Osteocyte (in vitro differentiated cells): ENCODE measurements around the gene PRR33. TPM values are rescaled to one million over a fixed set of nuclear protein-coding genes. Genes with fewer than 3 reads are reported as not detected.

ENCODE experiments used
- DNase-seq: peaks from one replicate; pipeline ENCODE4 v3.0.0; 2021; ENCODE audit warnings: mixed read lengths; ENCODE audit not compliant: unreplicated experiment; ENCODE audit errors: extremely low spot score
- H3K27ac Mint-ChIP-seq: one replicate; pipeline ENCODE4 v1.8.0; 2021; ENCODE audit warnings: mild to moderate bottlenecking, mixed read lengths; ENCODE audit not compliant: unreplicated experiment
- H3K27me3 Mint-ChIP-seq: one replicate; pipeline ENCODE4 v1.8.0; 2021; ENCODE audit warnings: mixed read lengths; ENCODE audit not compliant: unreplicated experiment
- H3K36me3 Mint-ChIP-seq: one replicate; pipeline ENCODE4 v1.8.0; 2021; ENCODE audit warnings: mixed read lengths; ENCODE audit not compliant: unreplicated experiment
- H3K4me1 Mint-ChIP-seq: one replicate; pipeline ENCODE4 v1.8.0; 2021; ENCODE audit warnings: mixed read lengths; ENCODE audit not compliant: unreplicated experiment
- H3K4me3 Mint-ChIP-seq: one replicate; pipeline ENCODE4 v1.8.0; 2021; ENCODE audit warnings: mild to moderate bottlenecking, moderate library complexity, mixed read lengths; ENCODE audit not compliant: unreplicated experiment
- H3K9me3 Mint-ChIP-seq: one replicate; pipeline ENCODE4 v1.8.0; 2021; ENCODE audit warnings: mixed read lengths; ENCODE audit not compliant: unreplicated experiment
- CTCF ChIP-seq: fragments of 200-600 bp; sonication (generic); IDR thresholded peaks from 2 replicates; pipeline ENCODE4 v1.5.0; 2021; ENCODE audit warnings: antibody characterized with exemption, mild to moderate bottlenecking, moderate library complexity
- total RNA-seq: library from RNA; stranded (reverse); gene quantifications from 2 replicates; pipeline ENCODE4 v1.2.1, GENCODE V29; 2021

The PRR33 gene
- total RNA-seq, 1 donor from 2014 or later, result not detected

DNA sequence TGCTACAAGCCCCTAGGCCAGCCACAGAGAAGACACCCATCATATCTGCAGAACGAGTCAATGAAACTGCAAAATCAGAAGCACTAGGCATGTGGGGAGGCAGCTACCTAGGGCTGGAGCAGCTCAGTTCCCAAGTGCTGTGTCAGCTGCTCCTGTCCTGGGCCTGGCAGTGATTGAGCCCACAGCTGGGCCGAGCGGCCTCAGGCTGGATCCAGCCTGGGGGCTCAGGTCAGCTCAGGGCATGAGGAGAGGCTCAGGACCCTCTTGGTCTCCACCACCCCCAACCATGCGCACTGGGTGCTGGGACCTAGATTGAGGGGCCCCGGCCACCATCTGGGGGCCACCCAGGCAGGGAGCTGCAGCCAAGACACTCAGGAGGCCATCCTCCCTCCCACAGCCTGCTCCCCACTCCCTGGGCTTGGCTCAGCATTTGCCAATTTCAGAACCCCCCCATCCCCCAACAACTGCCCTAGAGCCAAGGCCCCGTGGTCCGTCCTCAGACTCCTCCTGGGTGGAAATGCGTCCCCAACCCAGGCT lies 25.4 kb upstream of the PRR33 start:
- H3K27ac Mint-ChIP-seq, result no peak overlapping the region
- H3K4me3 Mint-ChIP-seq, result no peak overlapping the region
- no peak for DNase-seq
- H3K27me3 Mint-ChIP-seq, result peaks cover 8% of the 10 kb centered on the region
- peaks cover 9% of the 10 kb centered on the region for H3K4me1 Mint-ChIP-seq
- no peaks in the 10 kb centered on the region for H3K36me3 Mint-ChIP-seq
- TF ChIP-seq CTCF, result no peak
- no peaks in the 10 kb centered on the region for H3K9me3 Mint-ChIP-seq

DNA sequence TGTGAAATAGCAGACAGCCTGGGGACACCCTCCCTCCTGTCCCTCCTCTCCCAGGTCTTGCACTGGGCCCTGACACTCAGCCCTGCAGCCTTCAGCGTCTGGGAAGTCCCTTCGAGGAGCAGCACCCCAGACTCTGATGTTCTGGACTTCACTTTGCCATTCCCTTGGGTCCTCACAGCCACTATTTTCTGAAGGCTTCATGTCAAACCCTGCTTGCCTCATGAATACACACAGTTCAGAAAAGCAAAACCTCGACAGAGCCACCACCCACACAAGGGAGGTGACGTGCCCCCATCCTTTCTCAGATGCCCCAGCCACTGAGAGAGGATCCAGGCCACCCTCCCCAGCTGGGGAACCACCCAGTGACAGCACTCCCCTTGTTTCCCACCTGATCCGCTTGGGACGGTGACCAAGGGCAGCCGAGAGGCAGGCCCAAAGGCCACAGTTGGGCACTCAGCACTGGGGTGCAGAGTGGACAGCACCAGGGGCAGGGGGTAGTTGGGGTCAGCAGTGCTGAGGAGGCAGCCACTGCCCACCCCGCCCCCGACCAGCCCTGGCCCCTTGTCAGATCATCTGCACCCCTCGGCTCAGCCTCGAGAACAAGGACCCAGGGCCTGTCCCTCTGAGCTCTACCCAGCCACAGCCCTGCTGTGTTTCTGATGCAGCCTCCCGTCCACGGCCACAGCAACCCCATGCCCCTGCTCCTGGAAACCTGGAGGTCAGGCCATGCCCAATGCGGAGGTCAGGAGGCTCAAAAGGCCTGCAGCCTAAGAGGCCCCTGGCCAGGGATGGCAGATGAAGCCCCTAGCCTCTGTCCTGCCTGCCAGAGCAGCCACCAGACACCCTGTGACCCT lies 24.7 kb upstream of the PRR33 start:
- Mint-ChIP-seq H3K27ac (no peak overlapping the region), H3K9me3 (no peaks in the 10 kb centered on the region), H3K27me3 (peaks cover 9% of the 10 kb centered on the region), H3K36me3 (no peaks in the 10 kb centered on the region), H3K4me1 (peaks cover 5% of the 10 kb centered on the region), H3K4me3 (no peak overlapping the region)
- no peak for TF ChIP-seq CTCF
- DNase-seq, result no peak

DNA sequence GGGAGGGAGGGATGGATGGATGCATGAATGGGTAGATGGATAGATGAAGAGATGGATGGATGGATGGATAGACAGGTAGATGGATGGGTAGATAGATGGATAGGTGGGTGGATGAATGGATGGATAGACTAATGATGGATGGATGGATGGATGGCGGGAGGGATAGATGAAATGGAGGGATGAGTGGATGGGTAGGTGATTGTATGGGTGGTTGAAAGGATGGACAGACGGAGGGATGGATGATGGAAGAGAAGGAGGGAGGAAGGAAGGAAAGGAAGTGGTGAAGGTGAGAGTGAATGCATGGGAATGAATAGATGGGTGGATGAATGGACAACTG lies 24.1 kb upstream of the PRR33 start:
- H3K36me3 Mint-ChIP-seq, result no peaks in the 10 kb centered on the region
- no peak overlapping the region for H3K27ac Mint-ChIP-seq
- peaks cover 5% of the 10 kb centered on the region for H3K4me1 Mint-ChIP-seq
- no peak for DNase-seq
- peaks cover 12% of the 10 kb centered on the region for H3K27me3 Mint-ChIP-seq
- H3K9me3 Mint-ChIP-seq, result no peaks in the 10 kb centered on the region
- no peak for TF ChIP-seq CTCF
- no peak overlapping the region for H3K4me3 Mint-ChIP-seq

DNA sequence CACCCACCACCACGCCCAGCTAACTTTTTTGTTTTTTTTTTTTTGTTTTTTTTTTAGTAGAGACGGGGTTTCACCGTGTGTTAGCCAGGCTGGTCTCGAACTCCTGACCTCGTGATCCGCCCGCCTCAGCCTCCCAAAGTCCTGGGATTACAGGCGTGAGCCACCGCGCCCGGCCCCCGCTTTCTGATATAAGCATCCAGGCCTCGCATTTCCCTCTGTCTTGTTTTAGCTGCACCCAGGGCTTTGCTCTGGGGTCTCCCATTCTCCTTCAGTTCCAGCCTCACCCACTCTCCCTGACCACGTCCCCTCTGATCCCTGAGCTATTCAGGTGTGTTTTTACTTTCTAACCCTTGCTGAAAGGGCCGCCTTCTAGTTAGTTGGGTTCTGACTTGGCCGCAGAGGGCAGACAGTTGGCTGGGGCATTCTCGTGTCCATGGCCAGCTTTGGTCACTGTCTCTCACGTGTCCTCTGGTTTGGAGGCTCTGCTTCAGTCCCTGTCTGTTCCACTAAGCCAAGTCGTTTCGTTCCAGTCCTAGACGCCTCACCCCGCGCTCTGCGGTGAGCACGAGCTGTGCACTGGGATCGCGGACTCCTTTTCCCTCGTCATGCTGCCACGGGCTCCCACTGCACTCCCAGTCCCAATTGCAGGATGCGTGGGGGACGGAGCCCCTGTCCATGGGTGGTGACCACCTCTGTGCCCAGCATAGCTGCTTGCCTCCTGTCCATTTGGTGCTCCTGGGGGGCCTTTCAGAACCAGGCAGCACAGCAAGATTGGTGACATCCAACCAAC lies 21.8 kb upstream of the PRR33 start:
- Mint-ChIP-seq H3K4me3 (no peak overlapping the region), H3K27ac (no peak overlapping the region), H3K36me3 (no peaks in the 10 kb centered on the region), H3K4me1 (peaks cover 7% of the 10 kb centered on the region), H3K9me3 (no peaks in the 10 kb centered on the region), H3K27me3 (peaks cover 20% of the 10 kb centered on the region)
- no peak for DNase-seq
- no peak for TF ChIP-seq CTCF
